HepG2 (cell line): ENCODE data around the gene ARL16. TPM values are rescaled to one million over a fixed set of nuclear protein-coding genes. Genes with fewer than 3 reads are reported as not detected.

Source experiments
- AGO2 ChIP-seq: fragments of 200-400 bp; formaldehyde crosslinking; optimal IDR thresholded peaks from 2 replicates; pipeline ENCODE3; 2017; ENCODE audit warnings: mild to moderate bottlenecking, low read depth, low read length, moderate library complexity
- CBX5 ChIP-seq: sonication (generic); formaldehyde crosslinking; IDR thresholded peaks from 2 replicates; pipeline ENCODE4 v1.4.0; 2020; ENCODE audit warnings: missing genetic modification reagents, borderline replicate concordance
- RAD21 ChIP-seq: fragments of 450-650 bp; formaldehyde crosslinking; IDR thresholded peaks from 2 replicates; pipeline ENCODE4 v1.5.0; 2020; ENCODE audit warnings: mild to moderate bottlenecking
- SSRP1 ChIP-seq: IDR thresholded peaks from 2 replicates; pipeline ENCODE4 v1.6.1; 2016; ENCODE audit warnings: control low read depth
- STAG1 ChIP-seq: sonication (generic); formaldehyde crosslinking; IDR thresholded peaks from 2 replicates; pipeline ENCODE4 v1.4.0; 2020; ENCODE audit warnings: missing genetic modification reagents
- ZNF792 ChIP-seq: IDR thresholded peaks from 2 replicates; pipeline ENCODE4 v1.6.1; 2016
- polyA plus RNA-seq, 8 experiments: library from polyadenylated mRNA; depleted of rRNA in 3 of 8; stranded (reverse) in 7 of 8; unstranded in 1 of 8; fragments of >200 nt; fragmentation: Illumina TruSeq in 4 of 8; extraction: Trizol in 4 of 8; gene quantifications; 2 replicates each; pipeline versions ENCODE4 v1.2.1 to v1.2.3, GENCODE V29; 2011 to 2016; ENCODE audit warnings: low read depth in 4 of 8, missing spikeins in 1 of 8, mixed read lengths in 1 of 8; ENCODE audit not compliant: insufficient read depth in 1 of 8
- total RNA-seq, 5 experiments: library from RNA; depleted of rRNA; stranded (reverse); fragments of >200 nt; fragmentation: Illumina TruSeq; extraction: Trizol; gene quantifications; 2 replicates each; pipeline ENCODE4 v1.2.3, GENCODE V29; 2016; ENCODE audit warnings: low read depth in 1 of 5
- TF ChIP-seq, protein P1 (sequence below): sonication (generic); formaldehyde crosslinking; IDR thresholded peaks from 2 replicates; pipeline ENCODE4 v1.4.0; 2020; ENCODE audit warnings: missing genetic modification reagents
- TF ChIP-seq, protein P2 (sequence below), 2 experiments: sonication (generic) in 1 of 2; formaldehyde crosslinking in 1 of 2; IDR thresholded peaks; 2 replicates each; pipeline versions ENCODE4 v1.4.0 to v1.6.1; 2018 to 2020; ENCODE audit warnings: missing genetic modification reagents in 2 of 2, borderline replicate concordance in 1 of 2, low read depth in 1 of 2, mild to moderate bottlenecking in 1 of 2, missing biosample characterization in 1 of 2
- TF ChIP-seq, protein P3 (sequence below): sonication (generic); formaldehyde crosslinking; IDR thresholded peaks from 2 replicates; pipeline ENCODE4 v1.5.1; 2020; ENCODE audit warnings: mild to moderate bottlenecking, missing genetic modification reagents, moderate library complexity
- TF ChIP-seq, protein P4 (sequence below): sonication (generic); formaldehyde crosslinking; IDR thresholded peaks from 2 replicates; pipeline ENCODE4 v1.5.1; 2020; ENCODE audit warnings: missing genetic modification reagents, mild to moderate bottlenecking, borderline replicate concordance
- TF ChIP-seq, protein P5 (sequence below): sonication (generic); formaldehyde crosslinking; IDR thresholded peaks from 2 replicates; pipeline ENCODE4 v1.4.0; 2020; ENCODE audit warnings: missing genetic modification reagents
- TF ChIP-seq, protein P6 (sequence below): IDR thresholded peaks from 2 replicates; pipeline ENCODE4 v1.6.1; 2016; ENCODE audit warnings: mild to moderate bottlenecking

The ARL16 gene
- total and polyA plus RNA-seq, 2 of the 13 experiments (the other 11 are each of a cell fraction or from before 2014, with no cell fraction given), result 20.8 to 30.8 TPM

DNA sequence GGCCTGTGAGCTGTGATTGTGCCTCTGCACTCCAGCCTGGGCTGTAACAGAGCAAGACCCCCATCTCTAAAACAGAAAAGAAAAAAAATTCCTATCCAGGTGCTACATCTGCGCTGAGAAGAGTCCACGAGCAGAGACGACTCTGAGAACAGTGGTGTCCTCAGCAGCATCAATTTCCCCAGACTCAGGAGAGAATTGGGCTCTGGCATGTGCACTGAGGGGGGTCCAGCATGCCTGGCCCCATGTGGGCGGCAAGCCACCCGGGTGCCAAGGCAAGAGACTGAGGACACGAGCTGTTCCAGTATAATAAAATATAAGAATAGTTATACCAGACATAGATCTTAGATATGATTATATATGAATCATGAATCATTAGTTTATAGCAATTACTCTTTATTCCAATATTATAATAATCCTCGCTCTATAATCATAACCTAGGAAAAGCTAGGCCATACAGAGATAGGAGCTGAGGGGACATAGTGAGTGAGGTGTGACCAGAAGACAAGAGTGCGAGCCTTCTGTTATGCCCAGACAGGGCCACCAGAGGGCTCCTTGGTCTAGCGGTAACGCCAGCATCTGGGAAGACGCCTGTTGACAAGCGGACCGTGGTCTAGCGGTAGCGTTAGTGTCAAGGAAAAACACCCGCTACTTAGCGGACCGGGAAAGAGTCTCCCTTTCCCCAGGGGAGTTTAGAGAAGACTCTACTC is 7.9 kb downstream of the ARL16 start (continued):
- TF ChIP-seq, protein P1, sequence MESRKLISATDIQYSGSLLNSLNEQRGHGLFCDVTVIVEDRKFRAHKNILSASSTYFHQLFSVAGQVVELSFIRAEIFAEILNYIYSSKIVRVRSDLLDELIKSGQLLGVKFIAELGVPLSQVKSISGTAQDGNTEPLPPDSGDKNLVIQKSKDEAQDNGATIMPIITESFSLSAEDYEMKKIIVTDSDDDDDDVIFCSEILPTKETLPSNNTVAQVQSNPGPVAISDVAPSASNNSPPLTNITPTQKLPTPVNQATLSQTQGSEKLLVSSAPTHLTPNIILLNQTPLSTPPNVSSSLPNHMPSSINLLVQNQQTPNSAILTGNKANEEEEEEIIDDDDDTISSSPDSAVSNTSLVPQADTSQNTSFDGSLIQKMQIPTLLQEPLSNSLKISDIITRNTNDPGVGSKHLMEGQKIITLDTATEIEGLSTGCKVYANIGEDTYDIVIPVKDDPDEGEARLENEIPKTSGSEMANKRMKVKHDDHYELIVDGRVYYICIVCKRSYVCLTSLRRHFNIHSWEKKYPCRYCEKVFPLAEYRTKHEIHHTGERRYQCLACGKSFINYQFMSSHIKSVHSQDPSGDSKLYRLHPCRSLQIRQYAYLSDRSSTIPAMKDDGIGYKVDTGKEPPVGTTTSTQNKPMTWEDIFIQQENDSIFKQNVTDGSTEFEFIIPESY (CRISPR knock-in tag), result peak; percentile 94
- TF ChIP-seq STAG1 (CRISPR knock-in tag), result peak; percentile 72
- TF ChIP-seq, protein P2, sequence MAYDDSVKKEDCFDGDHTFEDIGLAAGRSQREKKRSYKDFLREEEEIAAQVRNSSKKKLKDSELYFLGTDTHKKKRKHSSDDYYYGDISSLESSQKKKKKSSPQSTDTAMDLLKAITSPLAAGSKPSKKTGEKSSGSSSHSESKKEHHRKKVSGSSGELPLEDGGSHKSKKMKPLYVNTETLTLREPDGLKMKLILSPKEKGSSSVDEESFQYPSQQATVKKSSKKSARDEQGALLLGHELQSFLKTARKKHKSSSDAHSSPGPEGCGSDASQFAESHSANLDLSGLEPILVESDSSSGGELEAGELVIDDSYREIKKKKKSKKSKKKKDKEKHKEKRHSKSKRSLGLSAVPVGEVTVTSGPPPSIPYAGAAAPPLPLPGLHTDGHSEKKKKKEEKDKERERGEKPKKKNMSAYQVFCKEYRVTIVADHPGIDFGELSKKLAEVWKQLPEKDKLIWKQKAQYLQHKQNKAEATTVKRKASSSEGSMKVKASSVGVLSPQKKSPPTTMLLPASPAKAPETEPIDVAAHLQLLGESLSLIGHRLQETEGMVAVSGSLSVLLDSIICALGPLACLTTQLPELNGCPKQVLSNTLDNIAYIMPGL (CRISPR knock-in tag; IDR thresholded peaks at IDR 0.05; ENCODE audit: borderline replicate concordance in 1 of 2, low read depth in 1 of 2), result peak in 1 of 2 experiments; percentile 60; a peak in 1 of 4 replicates
- peak; percentile 37; the same call in 1 of the 2 replicates for TF ChIP-seq CBX5 (CRISPR knock-in tag)
- TF ChIP-seq RAD21 (CRISPR knock-in tag), result peak; percentile 67
- 0 out of 2 replicates have a peak, but pooled peaks have one; percentile 72 for TF ChIP-seq SSRP1 (CRISPR knock-in tag)
- TF ChIP-seq, protein P3, sequence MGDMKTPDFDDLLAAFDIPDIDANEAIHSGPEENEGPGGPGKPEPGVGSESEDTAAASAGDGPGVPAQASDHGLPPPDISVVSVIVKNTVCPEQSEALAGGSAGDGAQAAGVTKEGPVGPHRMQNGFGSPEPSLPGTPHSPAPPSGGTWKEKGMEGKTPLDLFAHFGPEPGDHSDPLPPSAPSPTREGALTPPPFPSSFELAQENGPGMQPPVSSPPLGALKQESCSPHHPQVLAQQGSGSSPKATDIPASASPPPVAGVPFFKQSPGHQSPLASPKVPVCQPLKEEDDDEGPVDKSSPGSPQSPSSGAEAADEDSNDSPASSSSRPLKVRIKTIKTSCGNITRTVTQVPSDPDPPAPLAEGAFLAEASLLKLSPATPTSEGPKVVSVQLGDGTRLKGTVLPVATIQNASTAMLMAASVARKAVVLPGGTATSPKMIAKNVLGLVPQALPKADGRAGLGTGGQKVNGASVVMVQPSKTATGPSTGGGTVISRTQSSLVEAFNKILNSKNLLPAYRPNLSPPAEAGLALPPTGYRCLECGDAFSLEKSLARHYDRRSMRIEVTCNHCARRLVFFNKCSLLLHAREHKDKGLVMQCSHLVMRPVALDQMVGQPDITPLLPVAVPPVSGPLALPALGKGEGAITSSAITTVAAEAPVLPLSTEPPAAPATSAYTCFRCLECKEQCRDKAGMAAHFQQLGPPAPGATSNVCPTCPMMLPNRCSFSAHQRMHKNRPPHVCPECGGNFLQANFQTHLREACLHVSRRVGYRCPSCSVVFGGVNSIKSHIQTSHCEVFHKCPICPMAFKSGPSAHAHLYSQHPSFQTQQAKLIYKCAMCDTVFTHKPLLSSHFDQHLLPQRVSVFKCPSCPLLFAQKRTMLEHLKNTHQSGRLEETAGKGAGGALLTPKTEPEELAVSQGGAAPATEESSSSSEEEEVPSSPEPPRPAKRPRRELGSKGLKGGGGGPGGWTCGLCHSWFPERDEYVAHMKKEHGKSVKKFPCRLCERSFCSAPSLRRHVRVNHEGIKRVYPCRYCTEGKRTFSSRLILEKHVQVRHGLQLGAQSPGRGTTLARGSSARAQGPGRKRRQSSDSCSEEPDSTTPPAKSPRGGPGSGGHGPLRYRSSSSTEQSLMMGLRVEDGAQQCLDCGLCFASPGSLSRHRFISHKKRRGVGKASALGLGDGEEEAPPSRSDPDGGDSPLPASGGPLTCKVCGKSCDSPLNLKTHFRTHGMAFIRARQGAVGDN (CRISPR knock-in tag), result 0 out of 2 replicates have a peak, but pooled peaks have one; percentile 8
- TF ChIP-seq, protein P4, sequence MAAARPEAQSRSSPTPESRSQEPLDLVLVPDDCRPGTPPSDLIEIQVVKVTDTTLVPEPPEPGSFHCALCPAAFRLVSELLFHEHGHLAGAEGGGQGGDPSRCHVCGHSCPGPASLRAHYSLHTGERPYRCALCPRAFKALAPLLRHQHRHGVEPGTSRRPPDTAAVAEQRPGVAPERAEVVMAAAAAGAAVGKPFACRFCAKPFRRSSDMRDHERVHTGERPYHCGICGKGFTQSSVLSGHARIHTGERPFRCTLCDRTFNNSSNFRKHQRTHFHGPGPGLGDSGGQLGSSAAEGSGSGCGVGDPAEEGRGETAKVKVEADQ, result 0 out of 2 replicates have a peak, but pooled peaks have one; percentile 22
- TF ChIP-seq, protein P5, sequence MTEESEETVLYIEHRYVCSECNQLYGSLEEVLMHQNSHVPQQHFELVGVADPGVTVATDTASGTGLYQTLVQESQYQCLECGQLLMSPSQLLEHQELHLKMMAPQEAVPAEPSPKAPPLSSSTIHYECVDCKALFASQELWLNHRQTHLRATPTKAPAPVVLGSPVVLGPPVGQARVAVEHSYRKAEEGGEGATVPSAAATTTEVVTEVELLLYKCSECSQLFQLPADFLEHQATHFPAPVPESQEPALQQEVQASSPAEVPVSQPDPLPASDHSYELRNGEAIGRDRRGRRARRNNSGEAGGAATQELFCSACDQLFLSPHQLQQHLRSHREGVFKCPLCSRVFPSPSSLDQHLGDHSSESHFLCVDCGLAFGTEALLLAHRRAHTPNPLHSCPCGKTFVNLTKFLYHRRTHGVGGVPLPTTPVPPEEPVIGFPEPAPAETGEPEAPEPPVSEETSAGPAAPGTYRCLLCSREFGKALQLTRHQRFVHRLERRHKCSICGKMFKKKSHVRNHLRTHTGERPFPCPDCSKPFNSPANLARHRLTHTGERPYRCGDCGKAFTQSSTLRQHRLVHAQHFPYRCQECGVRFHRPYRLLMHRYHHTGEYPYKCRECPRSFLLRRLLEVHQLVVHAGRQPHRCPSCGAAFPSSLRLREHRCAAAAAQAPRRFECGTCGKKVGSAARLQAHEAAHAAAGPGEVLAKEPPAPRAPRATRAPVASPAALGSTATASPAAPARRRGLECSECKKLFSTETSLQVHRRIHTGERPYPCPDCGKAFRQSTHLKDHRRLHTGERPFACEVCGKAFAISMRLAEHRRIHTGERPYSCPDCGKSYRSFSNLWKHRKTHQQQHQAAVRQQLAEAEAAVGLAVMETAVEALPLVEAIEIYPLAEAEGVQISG (CRISPR knock-in tag), result peak; percentile 41; the same call in 1 of the 2 replicates
- peak; percentile 9 for TF ChIP-seq AGO2
- 0 out of 2 replicates have a peak, but pooled peaks have one; percentile 33 for TF ChIP-seq ZNF792
- TF ChIP-seq, protein P6, sequence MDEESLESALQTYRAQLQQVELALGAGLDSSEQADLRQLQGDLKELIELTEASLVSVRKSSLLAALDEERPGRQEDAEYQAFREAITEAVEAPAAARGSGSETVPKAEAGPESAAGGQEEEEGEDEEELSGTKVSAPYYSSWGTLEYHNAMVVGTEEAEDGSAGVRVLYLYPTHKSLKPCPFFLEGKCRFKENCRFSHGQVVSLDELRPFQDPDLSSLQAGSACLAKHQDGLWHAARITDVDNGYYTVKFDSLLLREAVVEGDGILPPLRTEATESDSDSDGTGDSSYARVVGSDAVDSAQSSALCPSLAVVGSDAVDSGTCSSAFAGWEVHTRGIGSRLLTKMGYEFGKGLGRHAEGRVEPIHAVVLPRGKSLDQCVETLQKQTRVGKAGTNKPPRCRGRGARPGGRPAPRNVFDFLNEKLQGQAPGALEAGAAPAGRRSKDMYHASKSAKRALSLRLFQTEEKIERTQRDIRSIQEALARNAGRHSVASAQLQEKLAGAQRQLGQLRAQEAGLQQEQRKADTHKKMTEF, result peak; percentile 55; the same call in 1 of the 2 replicates
